ENCODE data around the gene ANKRD24.
"Not testable (repeated sequence)": the region's sequence is repeated elsewhere in the genome, so short reads cannot be mapped to it uniquely, and the experiment has no call there.

Gene ANKRD24

DNA sequence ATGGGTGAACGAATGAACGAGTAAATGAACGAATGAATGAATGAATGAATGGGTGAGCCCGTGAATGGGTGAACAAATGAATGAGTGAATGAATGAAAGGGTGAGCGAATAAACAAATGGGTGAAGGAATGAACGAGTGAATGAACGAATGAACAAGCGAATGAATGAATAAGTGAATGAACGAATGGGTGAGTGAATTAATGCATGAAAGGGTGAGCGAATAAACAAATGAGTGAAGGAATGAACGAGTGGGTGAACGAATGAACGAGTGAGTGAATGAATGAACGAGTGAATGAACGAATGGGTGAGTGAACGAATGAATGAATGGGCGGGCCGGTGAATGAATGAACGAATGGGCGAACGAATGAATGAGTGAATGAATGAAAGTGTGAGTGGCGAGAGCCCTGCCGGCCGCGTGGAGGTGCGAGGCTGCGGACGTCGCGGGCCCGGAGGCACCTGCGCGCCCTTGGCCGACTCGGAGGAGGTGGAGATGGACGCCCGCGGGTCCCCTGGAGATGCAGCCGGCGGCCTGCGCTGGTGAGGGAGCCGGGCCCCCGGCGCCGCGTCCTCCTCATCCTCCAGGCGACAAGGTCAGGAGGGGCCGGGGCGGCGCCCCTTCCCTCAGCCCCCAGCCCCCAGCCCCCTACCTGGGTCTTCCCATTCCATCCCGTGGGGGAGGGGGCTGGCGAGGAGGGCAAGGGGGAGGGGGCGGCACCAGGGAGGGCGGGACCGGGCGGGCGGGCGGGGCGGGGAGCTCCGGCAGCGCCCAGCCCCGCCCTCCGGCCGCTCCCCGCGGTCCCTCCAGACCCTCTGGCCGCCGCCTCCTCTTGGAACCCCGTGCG, 15.4 kb downstream of the ANKRD24 start:
- peak; percentile 85 for DNase-seq (ENCODE audit: low spot score)

- DNase-seq (ENCODE audit: low spot score): no peak
These were observed 16.1 kb downstream of the ANKRD24 start for GRCh38 chr19:4198467-4199126.

- DNase-seq (ENCODE audit: low spot score): peak; percentile 61
These were observed 17.3 kb downstream of the ANKRD24 start for GRCh38 chr19:4199699-4200293.

DNA sequence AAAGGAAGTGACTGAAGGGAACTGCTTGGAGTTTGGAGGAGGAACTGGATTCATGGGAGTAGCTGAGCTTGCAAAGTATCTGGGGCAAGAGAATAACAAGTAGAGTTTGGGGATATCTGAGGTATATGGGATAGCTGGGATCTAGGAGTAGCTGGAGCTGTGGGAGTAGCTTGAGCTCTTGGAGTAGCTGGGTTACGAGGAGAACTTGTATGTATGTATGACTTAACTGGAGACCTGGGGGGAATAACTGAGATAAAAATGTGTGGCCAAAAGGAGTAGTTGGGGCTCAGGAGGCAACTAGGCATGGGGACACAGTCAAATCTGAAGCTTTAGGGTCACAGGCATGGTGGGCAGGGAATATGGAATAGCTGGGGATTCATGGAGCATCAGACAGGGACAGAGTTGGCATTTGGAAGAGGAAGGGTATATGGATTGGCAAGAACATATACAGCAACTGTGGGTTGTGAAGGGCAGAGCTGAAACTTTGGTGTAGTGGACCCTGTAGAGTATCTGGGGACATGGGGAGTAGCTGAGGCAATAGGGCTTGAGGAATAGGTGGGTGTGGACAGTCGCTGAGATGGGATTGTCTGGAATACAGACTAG, 18.6 kb downstream of the ANKRD24 start:
- DNase-seq (ENCODE audit: low spot score): no peak

DNA sequence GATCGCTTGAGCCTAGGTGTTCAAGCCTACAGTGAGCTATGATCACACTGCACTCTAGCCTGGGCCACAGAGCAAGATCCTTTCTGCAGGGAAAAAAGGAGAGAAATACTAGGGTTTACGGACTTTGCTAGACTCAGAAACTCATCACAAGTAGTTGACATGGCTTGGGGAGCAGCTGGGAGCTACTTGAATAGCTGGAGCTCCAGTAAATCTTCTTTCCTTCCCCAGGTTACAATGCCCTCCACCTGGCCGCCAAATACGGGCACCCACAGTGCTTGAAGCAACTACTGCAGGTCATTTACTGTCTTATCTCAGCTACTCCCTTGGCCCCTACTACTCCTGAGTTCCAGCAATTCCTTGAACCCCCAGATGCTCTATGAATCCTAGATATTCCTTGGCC, 19.3 kb downstream of the ANKRD24 start:
- no peak for DNase-seq (ENCODE audit: low spot score)

DNA sequence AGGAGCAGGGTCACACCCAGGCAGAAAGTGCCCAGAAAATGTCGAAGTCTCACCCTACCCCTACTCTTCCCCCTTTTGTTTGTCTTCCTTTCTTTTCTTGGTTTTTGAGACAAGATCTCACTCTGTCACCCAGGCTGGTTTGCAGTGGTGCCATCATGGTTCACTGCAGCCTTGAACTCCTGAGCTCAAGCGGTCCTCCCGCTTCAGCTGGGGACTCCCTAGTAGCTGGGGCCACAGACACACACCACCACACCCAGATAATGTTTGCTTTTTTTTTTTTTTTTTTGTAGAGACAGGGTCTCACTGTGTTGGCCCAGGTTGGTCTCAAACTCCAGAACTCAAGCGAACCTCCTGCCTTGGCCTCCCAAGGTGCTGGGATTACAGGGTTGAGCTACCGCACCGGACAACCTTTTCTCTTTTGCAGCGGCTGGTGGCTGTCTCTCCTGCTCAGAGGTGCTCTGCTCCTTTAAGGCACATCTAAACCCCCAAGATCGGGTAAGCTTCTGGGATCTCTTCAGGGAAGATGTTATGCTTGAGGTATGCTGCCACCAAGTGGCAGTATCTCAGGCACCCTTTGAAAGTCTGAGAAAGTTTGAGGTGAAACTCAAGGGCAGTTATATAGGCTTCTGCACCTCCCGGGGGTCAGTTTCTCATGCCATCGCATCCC, 24.5 kb downstream of the ANKRD24 start:
- DNase-seq (ENCODE audit: low spot score): no peak

DNA sequence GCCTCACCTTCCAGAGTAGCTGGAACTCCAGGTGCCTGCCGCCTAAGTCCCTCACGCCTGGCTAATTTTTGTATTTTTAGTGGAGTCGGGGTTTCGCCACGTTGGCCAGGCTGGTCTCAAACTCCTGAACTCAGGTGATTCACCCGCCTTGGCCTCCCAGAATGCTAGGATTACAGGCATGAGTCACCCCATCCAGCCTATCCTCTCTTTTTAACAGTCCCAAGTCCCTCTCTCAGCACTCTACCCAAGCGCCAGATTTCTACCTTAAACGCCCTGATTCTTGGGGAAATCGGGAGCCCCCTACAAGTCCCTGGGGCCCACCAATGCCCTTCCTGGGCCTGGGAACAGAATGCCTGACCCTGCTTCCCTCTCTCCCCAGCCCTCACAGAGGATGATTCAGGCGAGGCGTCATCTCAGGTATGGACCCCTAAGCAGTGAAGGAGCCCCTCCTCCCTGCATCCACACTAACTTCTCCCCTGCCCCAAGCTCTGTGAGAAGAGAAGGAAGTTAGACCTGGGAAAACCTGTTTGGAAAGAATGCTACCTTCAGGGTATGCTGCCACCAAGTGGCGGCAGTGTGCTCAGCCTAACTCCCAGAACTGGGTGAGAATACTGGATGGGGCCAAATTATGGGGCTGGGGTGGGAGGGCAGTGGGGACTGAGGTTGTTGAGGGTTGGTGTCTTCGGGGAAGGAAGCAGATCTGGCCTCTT, 26.1 kb downstream of the ANKRD24 start:
- no peak for DNase-seq (ENCODE audit: low spot score)

GRCh38 chr19:4210166-4210731, 27.8 kb downstream of the ANKRD24 start:
- DNase-seq (ENCODE audit: low spot score): no peak

GRCh38 chr19:4213116-4213515, 30.6 kb downstream of the ANKRD24 start:
- no peak for DNase-seq (ENCODE audit: low spot score)

DNA sequence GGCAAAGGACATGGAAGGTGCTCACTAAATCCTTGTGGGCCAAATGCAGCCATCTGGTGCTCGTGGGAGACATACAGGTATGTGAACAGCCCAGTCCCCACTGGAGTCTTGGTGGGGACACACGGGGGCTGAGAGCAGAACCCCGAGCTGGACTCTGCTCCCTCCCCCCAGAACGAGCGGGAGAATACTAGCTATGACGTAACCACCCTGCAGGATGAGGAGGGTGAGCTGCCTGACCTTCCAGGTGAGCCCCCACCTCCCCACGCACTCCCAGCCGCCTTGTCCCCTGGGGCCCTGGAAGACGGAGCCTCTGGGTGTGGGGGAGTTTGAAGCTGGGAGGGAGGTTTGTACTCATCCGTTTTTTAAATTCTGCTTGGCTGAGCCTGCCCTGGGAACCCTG, 33.3 kb downstream of the ANKRD24 start:
- DNase-seq (ENCODE audit: low spot score): no peak

GRCh38 chr19:4216846-4217245, 34.4 kb downstream of the ANKRD24 start:
- DNase-seq (ENCODE audit: low spot score): no peak

- DNase-seq (ENCODE audit: low spot score): no peak
These were observed 35.2 kb downstream of the ANKRD24 start for GRCh38 chr19:4217429-4218264.

DNA sequence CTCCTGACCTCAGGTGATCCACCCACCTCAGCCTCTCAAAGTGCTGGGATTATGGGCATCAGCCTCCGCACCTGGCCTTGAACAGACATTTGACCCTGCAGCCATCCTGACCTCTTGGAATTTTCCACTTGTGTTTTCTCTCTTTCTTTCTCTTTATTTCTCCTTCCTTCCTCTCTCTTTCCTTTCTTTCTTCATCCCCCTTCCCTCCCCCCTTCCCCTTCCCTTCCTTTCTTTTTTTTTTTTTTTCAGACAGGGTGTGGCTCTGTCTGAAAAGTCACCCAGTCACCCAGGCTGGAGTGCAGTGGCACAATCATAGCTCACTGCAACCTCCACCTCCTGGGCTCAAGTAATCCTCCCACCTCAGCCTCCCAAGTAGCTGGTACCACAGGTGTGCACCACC, 36.0 kb downstream of the ANKRD24 start:
- DNase-seq (ENCODE audit: low spot score): not testable (repeated sequence)

DNA sequence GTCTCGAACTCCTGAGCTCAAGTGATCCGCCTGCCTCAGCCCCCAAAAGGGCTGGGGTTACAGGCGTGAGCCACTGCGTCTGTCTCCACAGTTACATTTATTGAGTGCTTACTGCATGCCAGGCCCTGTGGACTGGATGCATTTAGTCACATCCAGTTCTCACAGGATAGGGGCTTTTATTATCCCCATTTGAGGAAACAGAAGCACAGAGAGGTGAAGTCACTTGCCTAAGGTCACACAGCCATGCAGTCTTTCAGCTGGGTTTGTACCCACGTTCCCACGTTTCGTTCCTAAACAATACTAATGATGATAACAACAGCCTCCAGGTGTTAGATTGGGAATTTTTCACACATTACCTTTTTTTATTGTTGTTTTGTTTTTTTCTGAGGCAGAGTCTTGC, 37.7 kb downstream of the ANKRD24 start:
- no peak for DNase-seq (ENCODE audit: low spot score)

DNA sequence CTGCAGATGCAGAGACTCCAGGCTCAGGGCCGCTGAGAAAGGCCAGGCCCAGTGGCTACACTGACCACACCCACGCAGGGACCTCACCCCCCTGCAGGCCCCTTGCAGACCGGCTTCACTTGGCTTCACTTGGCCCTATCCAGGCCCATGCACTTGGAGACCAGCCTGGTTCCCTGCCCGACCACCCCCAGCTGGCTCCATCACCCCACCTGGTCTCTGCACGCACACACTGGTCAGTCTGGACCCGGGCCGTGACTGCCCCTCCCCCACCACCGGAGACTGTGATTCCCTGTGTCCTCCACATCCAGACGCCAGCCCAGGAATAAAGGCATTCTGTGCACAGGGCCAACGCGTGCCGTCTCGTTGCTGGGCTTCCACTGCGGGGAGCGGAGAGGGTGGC, 42.0 kb downstream of the ANKRD24 start:
- DNase-seq (ENCODE audit: low spot score): peak; percentile 21

DNA sequence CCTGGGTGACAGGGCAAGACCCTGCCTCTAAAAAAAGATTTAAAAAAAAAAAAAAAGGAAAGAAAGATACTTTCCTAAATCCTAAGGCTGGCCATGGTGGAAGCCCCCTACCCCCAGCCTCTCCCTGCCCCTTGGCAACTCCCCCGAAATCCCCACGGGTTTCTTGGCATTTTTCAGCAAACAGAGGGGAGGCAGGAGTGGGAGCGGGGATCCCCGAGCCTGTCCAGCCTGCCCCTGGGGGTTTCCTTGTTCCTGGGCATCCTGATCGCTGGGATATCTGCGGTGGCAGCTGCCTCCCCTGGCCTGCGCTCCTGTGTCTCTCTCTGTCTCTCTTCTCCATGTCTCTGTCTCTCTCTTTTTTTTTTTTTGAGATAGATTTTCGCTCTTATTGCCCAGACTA, 43.4 kb downstream of the ANKRD24 start:
- no peak for DNase-seq (ENCODE audit: low spot score)

DNA sequence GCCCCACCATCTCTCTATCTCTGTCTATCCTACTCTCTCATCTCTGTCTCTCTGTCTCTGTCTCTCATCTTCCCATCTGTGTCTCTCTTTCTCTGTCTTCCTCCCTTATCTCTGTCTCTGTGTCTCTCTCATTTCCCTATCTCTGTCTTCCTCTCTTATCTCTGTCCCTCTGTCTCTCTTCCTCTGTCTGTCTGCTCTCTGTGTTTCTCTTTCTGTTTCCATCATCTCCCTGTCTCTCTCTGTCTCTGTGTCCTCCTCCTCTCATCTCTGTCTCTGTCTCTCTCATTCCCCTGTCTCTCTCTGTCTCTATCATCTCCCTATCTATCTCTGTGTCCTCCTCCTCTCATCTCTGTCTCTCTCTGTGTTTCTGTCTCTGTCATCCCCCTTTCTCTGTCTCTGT, 45.3 kb downstream of the ANKRD24 start:
- no peak for DNase-seq (ENCODE audit: low spot score)

DNA sequence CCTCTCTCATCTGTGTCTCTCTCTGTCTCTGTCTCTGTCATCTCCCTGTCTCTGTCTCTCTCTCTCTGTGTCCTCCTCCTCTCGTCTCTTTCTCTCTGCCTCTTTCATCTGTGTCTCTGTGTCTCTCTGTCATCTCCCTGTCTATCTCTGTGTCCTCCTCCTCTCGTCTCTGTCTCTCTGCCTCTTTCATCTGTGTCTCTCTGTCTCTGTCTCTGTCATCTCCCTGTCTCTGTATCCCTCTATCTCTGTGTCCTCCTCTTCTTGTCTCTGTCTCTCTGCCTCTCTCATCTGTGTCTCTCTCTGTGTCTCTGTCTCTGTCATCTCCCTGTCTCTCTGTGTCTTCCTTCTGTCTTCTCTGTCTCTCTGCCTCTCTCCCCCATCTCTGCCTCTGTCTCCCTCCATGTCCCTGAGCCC, 46.3 kb downstream of the ANKRD24 start:
- DNase-seq (ENCODE audit: low spot score): no peak

DNA sequence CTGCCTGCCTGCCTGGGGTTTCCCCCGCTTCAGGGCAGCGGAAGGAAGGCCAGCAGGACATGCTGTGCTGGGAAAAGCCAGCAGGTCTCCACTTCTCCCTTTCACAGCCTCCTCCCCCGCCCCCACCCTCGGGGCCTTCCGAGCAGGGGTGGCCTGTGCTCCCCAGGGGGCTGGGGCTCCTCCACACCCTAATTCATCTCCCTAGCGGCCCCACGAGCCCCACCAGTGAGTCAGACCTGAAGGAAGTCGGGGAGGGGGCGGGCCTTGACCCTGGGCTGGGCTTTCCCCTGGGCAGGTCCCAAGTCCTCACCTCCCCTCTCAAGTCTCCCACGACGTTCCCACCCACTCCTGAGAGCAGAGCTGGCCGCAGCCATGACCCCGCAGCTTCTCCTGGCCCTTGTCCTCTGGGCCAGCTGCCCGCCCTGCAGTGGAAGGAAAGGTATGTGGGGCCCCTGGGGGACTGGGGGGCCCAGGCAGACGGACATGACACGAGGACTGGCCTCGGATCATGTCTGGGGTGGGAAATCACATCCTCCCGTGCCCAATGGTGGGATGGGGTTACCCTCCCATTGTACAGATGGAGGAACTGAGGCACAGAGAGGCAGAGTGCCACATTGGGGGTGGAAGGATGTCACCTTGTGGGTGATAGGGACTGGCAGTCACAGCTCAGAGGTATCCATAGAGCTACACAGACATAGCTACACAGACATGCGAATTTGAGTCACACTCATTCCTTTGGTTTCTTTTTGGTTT, 46.9 kb downstream of the ANKRD24 start, which contains the start of gene EBI3:
EBI3 (plus strand) TSS at position 345 of the 753 bp plus-strand sequence; CDS start at position 373, 28 bp downstream.
- peak; percentile 56 for DNase-seq (ENCODE audit: low spot score)
